HEK293 (cell line): ENCODE results near the gene CELF6.

ENCODE experiments used
- GLI4 ChIP-seq: fragments of 450-650 bp; formaldehyde crosslinking; IDR thresholded peaks from 2 replicates; pipeline ENCODE4 v1.5.1; 2016; ENCODE audit warnings: missing biosample characterization, missing genetic modification characterization
- HOXA7 ChIP-seq: sonication (generic); formaldehyde crosslinking; IDR thresholded peaks from 2 replicates; pipeline ENCODE4 v1.8.1; 2022; ENCODE audit warnings: missing genetic modification reagents, borderline replicate concordance
- INSM2 ChIP-seq: fragments of 450-650 bp; formaldehyde crosslinking; IDR thresholded peaks from 2 replicates; pipeline ENCODE4 v1.5.1; 2016; ENCODE audit warnings: missing biosample characterization, missing genetic modification characterization
- KLF9 ChIP-seq: fragments of 450-650 bp; formaldehyde crosslinking; IDR thresholded peaks from 2 replicates; pipeline ENCODE4 v1.5.1; 2016; ENCODE audit warnings: missing biosample characterization, missing genetic modification characterization, low read depth
- PRDM1 ChIP-seq: fragments of 450-650 bp; formaldehyde crosslinking; IDR thresholded peaks from 2 replicates; pipeline ENCODE4; 2016; ENCODE audit warnings: missing biosample characterization, missing genetic modification characterization
- SETDB1 ChIP-seq: IDR thresholded peaks from one replicate; pipeline ENCODE4 v1.6.1; 2017; ENCODE audit warnings: mild to moderate bottlenecking, low read length, moderate library complexity, mixed read lengths; ENCODE audit not compliant: insufficient read length
- TCF7L2 ChIP-seq: IDR thresholded peaks from 2 replicates; pipeline ENCODE4 v1.6.1; 2011; ENCODE audit warnings: low read depth, mild to moderate bottlenecking, inconsistent platforms, low read length, moderate library complexity, borderline replicate concordance
- ZBTB21 ChIP-seq: fragments of 450-650 bp; formaldehyde crosslinking; IDR thresholded peaks from 2 replicates; pipeline ENCODE4 v1.5.1; 2017; ENCODE audit warnings: missing biosample characterization, missing genetic modification characterization
- ZNF169 ChIP-seq: fragments of 450-650 bp; formaldehyde crosslinking; IDR thresholded peaks from 2 replicates; pipeline ENCODE4 v1.5.1; 2016; ENCODE audit warnings: missing biosample characterization, missing genetic modification characterization
- ZNF202 ChIP-seq: fragments of 450-650 bp; formaldehyde crosslinking; IDR thresholded peaks from 2 replicates; pipeline ENCODE4 v1.5.1; 2016; ENCODE audit warnings: missing biosample characterization, missing genetic modification characterization, borderline replicate concordance
- ZNF221 ChIP-seq: fragments of 450-650 bp; formaldehyde crosslinking; IDR thresholded peaks from 2 replicates; pipeline ENCODE4 v1.5.1; 2017; ENCODE audit warnings: missing biosample characterization, missing genetic modification characterization, borderline replicate concordance
- ZNF335 ChIP-seq: fragments of 450-650 bp; formaldehyde crosslinking; conservative IDR thresholded peaks from 2 replicates; pipeline ENCODE4 v1.5.1; 2016; ENCODE audit warnings: missing biosample characterization, missing genetic modification characterization
- ZNF341 ChIP-seq: fragments of 450-650 bp; formaldehyde crosslinking; IDR thresholded peaks from 2 replicates; pipeline ENCODE4; 2016; ENCODE audit warnings: low read depth, missing biosample characterization, missing genetic modification characterization
- ZNF404 ChIP-seq: fragments of 450-650 bp; formaldehyde crosslinking; IDR thresholded peaks from 2 replicates; pipeline ENCODE4 v1.5.1; 2017; ENCODE audit warnings: missing biosample characterization, missing genetic modification characterization
- ZNF521 ChIP-seq: fragments of 450-650 bp; formaldehyde crosslinking; IDR thresholded peaks from 2 replicates; pipeline ENCODE4 v1.5.1; 2017; ENCODE audit warnings: missing biosample characterization, mild to moderate bottlenecking, missing genetic modification characterization
- ZNF544 ChIP-seq: fragments of 450-650 bp; formaldehyde crosslinking; IDR thresholded peaks from 2 replicates; pipeline ENCODE4 v1.5.0; 2017; ENCODE audit warnings: missing biosample characterization, missing genetic modification characterization
- ZNF623 ChIP-seq: fragments of 450-650 bp; formaldehyde crosslinking; IDR thresholded peaks from 2 replicates; pipeline ENCODE4 v1.5.1; 2016; ENCODE audit warnings: missing biosample characterization, missing genetic modification characterization
- ZNF629 ChIP-seq: fragments of 450-650 bp; formaldehyde crosslinking; IDR thresholded peaks from 2 replicates; pipeline ENCODE4 v1.5.1; 2017; ENCODE audit warnings: missing biosample characterization, missing genetic modification characterization
- ZNF670 ChIP-seq: fragments of 450-650 bp; formaldehyde crosslinking; IDR thresholded peaks from 2 replicates; pipeline ENCODE4 v1.5.1; 2016; ENCODE audit warnings: missing biosample characterization, missing genetic modification characterization, low read depth
- ZNF843 ChIP-seq: fragments of 450-650 bp; formaldehyde crosslinking; IDR thresholded peaks from 2 replicates; pipeline ENCODE4 v1.5.1; 2016; ENCODE audit warnings: missing biosample characterization, missing genetic modification characterization
- ZSCAN18 ChIP-seq: fragments of 450-650 bp; formaldehyde crosslinking; IDR thresholded peaks from 2 replicates; pipeline ENCODE4 v1.5.1; 2016; ENCODE audit warnings: missing biosample characterization, missing genetic modification characterization
- TF ChIP-seq, protein P1 (sequence below): fragments of 450-650 bp; formaldehyde crosslinking; IDR thresholded peaks from 2 replicates; pipeline ENCODE4 v1.5.1; 2016; ENCODE audit warnings: missing biosample characterization, missing genetic modification characterization, borderline replicate concordance
- TF ChIP-seq, protein P2 (sequence below): fragments of 450-650 bp; formaldehyde crosslinking; conservative IDR thresholded peaks from 2 replicates; pipeline ENCODE4 v1.5.1; 2016; ENCODE audit warnings: low read depth, missing biosample characterization, missing genetic modification characterization
- TF ChIP-seq, protein P3 (sequence below): sonication (generic); formaldehyde crosslinking; IDR thresholded peaks from 2 replicates; pipeline ENCODE4 v1.8.1; 2022; ENCODE audit warnings: mild to moderate bottlenecking, moderate library complexity, missing genetic modification reagents

Gene CELF6

GRCh38 chr15:72339777-72340177 lies 19.8 kb upstream of the CELF6 start (continued):
- TF ChIP-seq ZSCAN18 (tag by site-specific recombination) (no peak), HOXA7 (CRISPR knock-in tag) (no peak), ZNF341 (tag by site-specific recombination) (peak; percentile 65), ZNF521 (tag by site-specific recombination) (no peak), ZNF202 (tag by site-specific recombination) (no peak), ZBTB21 (0 out of 2 replicates have a peak, but pooled peaks have one; percentile 18), ZNF670 (no peak), SETDB1 (no peak), ZNF404 (tag by site-specific recombination) (no peak), ZNF221 (no peak), PRDM1 (tag by site-specific recombination) (peak; percentile 67; the same call in 1 of the 2 replicates), ZNF623 (tag by site-specific recombination) (no peak), GLI4 (tag by site-specific recombination) (no peak), TCF7L2 (no peak), INSM2 (tag by site-specific recombination) (peak; percentile 44; the same call in 1 of the 2 replicates), ZNF169 (tag by site-specific recombination) (no peak), ZNF629 (tag by site-specific recombination) (peak; percentile 74), ZNF335 (tag by site-specific recombination) (no peak), KLF9 (tag by site-specific recombination) (no peak), ZNF544 (tag by site-specific recombination) (no peak), ZNF843 (tag by site-specific recombination) (no peak)
- TF ChIP-seq, protein P1, sequence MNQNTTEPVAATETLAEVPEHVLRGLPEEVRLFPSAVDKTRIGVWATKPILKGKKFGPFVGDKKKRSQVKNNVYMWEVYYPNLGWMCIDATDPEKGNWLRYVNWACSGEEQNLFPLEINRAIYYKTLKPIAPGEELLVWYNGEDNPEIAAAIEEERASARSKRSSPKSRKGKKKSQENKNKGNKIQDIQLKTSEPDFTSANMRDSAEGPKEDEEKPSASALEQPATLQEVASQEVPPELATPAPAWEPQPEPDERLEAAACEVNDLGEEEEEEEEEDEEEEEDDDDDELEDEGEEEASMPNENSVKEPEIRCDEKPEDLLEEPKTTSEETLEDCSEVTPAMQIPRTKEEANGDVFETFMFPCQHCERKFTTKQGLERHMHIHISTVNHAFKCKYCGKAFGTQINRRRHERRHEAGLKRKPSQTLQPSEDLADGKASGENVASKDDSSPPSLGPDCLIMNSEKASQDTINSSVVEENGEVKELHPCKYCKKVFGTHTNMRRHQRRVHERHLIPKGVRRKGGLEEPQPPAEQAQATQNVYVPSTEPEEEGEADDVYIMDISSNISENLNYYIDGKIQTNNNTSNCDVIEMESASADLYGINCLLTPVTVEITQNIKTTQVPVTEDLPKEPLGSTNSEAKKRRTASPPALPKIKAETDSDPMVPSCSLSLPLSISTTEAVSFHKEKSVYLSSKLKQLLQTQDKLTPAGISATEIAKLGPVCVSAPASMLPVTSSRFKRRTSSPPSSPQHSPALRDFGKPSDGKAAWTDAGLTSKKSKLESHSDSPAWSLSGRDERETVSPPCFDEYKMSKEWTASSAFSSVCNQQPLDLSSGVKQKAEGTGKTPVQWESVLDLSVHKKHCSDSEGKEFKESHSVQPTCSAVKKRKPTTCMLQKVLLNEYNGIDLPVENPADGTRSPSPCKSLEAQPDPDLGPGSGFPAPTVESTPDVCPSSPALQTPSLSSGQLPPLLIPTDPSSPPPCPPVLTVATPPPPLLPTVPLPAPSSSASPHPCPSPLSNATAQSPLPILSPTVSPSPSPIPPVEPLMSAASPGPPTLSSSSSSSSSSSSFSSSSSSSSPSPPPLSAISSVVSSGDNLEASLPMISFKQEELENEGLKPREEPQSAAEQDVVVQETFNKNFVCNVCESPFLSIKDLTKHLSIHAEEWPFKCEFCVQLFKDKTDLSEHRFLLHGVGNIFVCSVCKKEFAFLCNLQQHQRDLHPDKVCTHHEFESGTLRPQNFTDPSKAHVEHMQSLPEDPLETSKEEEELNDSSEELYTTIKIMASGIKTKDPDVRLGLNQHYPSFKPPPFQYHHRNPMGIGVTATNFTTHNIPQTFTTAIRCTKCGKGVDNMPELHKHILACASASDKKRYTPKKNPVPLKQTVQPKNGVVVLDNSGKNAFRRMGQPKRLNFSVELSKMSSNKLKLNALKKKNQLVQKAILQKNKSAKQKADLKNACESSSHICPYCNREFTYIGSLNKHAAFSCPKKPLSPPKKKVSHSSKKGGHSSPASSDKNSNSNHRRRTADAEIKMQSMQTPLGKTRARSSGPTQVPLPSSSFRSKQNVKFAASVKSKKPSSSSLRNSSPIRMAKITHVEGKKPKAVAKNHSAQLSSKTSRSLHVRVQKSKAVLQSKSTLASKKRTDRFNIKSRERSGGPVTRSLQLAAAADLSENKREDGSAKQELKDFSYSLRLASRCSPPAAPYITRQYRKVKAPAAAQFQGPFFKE (tag by site-specific recombination) = no peak
- TF ChIP-seq, protein P2, sequence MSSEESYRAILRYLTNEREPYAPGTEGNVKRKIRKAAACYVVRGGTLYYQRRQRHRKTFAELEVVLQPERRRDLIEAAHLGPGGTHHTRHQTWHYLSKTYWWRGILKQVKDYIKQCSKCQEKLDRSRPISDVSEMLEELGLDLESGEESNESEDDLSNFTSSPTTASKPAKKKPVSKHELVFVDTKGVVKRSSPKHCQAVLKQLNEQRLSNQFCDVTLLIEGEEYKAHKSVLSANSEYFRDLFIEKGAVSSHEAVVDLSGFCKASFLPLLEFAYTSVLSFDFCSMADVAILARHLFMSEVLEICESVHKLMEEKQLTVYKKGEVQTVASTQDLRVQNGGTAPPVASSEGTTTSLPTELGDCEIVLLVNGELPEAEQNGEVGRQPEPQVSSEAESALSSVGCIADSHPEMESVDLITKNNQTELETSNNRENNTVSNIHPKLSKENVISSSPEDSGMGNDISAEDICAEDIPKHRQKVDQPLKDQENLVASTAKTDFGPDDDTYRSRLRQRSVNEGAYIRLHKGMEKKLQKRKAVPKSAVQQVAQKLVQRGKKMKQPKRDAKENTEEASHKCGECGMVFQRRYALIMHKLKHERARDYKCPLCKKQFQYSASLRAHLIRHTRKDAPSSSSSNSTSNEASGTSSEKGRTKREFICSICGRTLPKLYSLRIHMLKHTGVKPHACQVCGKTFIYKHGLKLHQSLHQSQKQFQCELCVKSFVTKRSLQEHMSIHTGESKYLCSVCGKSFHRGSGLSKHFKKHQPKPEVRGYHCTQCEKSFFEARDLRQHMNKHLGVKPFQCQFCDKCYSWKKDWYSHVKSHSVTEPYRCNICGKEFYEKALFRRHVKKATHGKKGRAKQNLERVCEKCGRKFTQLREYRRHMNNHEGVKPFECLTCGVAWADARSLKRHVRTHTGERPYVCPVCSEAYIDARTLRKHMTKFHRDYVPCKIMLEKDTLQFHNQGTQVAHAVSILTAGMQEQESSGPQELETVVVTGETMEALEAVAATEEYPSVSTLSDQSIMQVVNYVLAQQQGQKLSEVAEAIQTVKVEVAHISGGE = no peak
- TF ChIP-seq, protein P3, sequence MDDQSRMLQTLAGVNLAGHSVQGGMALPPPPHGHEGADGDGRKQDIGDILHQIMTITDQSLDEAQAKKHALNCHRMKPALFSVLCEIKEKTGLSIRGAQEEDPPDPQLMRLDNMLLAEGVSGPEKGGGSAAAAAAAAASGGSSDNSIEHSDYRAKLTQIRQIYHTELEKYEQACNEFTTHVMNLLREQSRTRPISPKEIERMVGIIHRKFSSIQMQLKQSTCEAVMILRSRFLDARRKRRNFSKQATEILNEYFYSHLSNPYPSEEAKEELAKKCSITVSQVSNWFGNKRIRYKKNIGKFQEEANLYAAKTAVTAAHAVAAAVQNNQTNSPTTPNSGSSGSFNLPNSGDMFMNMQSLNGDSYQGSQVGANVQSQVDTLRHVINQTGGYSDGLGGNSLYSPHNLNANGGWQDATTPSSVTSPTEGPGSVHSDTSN (CRISPR knock-in tag) = no peak
